Measurements from ENCODE around the gene TERT. TPM values are rescaled to one million over a fixed set of nuclear protein-coding genes. Genes with fewer than 3 reads are reported as not detected.
"Not testable (repeated sequence)": the region's sequence is repeated elsewhere in the genome, so short reads cannot be mapped to it uniquely, and the experiment has no call there.

The TERT gene
- total RNA-seq (2014; rRNA removed; shearing (Covaris generic)), result 4.0 and 5.0 TPM in 2 replicates

DNA sequence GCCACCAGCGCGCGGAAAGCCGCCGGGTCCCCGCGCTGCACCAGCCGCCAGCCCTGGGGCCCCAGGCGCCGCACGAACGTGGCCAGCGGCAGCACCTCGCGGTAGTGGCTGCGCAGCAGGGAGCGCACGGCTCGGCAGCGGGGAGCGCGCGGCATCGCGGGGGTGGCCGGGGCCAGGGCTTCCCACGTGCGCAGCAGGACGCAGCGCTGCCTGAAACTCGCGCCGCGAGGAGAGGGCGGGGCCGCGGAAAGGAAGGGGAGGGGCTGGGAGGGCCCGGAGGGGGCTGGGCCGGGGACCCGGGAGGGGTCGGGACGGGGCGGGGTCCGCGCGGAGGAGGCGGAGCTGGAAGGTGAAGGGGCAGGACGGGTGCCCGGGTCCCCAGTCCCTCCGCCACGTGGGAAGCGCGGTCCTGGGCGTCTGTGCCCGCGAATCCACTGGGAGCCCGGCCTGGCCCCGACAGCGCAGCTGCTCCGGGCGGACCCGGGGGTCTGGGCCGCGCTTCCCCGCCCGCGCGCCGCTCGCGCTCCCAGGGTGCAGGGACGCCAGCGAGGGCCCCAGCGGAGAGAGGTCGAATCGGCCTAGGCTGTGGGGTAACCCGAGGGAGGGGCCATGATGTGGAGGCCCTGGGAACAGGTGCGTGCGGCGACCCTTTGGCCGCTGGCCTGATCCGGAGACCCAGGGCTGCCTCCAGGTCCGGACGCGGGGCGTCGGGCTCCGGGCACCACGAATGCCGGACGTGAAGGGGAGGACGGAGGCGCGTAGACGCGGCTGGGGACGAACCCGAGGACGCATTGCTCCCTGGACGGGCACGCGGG, at the start of gene TERT:
Gene TERT (minus strand): TSS at position 234 of the 815 bp plus-strand sequence. CDS start 79 bp downstream, at position 155.
- Histone ChIP-seq H3K9me3 (replicated peaks) (peaks cover 18% of the 10 kb centered on the region), H3K4me1 (replicated peaks) (no peaks in the 10 kb centered on the region), H3K27me3 (replicated peaks) (peaks cover 69% of the 10 kb centered on the region), H3K27ac (no peak within 1 kb of the TSS), H3K4me3 (no peak within 1 kb of the TSS), H3K36me3 (peaks cover 21% of the 10 kb centered on the region)
- DNase-seq (ENCODE audit: low read depth in 1 of 2, low spot score in 2 of 2), result peak in 1 of 2 experiments; percentile 50

DNA sequence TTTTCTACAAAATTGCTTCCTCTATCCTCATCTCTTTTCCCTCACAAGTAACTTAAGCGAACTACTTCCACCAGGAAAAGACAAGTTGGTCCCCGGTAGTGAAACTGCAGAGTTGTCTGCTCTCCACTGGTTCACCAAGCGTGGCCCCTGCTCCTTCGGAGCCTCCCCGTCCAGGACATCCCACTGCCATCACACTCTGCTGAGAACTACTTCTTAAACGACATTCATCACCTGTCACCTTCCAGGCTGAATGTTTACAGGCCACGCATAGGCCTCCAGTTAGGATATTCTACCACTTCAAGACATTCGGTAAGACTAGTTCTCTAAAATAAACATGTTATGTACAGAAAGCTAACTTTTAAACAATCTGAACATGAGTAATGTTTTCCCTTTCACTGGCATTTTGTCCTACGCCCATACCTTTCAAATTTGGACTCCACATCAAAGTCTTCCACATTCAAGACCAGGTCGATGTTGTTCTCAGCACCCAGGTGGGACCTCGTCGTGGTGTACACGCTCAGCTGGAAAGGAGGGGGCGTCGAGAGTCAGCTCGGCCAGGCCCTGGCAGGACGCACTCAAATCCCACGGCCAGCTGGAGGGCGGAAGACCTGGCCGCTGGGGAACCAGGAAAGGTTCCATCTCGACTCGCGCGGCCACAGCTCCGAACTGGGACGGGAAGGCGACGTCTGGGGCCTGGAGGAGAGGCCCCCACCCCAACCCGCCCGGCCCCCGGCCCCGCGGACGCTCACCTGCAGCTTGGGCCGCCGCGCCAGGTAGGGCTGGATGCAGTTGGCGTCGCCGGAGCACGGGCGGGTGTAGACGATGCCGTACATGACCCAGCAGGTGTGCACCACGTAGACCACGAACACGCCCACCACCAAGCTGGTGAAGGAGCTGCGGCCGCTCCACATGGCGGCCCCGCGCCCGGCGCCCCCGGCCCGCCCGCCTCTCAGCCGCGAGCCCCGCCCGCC, 49.3 kb upstream of the TERT start:
- Histone ChIP-seq H3K4me1 (replicated peaks) (peaks cover 16% of the 10 kb centered on the region), H3K27me3 (replicated peaks) (no peaks in the 10 kb centered on the region), H3K36me3 (peaks cover 47% of the 10 kb centered on the region), H3K27ac (no peak overlapping the region; the same call in 1 of the 2 replicates), H3K9me3 (replicated peaks) (no peaks in the 10 kb centered on the region), H3K4me3 (peak overlapping the region; percentile 95)
- peak in 1 of 2 experiments; percentile 23 for DNase-seq (ENCODE audit: low read depth in 1 of 2, low spot score in 2 of 2)

DNA sequence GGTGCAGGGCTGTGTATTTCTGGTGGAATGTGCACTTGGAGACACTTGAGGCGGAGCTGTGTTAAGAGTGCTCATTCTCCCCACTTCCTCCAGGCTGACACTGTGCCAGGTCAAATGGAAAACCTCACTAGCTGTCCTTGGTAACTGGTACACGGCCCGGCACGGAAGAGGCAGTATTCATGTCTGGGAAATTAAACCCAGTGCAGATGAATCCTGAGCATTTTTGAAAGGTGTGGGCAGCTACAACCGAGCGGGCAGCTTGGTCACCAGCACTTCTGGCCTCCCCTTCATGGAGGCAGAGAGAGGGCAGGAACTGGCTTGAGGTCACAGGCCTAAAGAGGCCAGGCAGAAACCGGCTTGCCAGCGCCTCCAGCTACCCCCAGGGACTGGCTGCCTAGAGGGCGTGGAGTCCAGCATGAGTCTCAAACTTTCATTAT, 48.5 kb upstream of the TERT start:
- Histone ChIP-seq H3K4me3 (peak overlapping the region; percentile 95; the same call in 1 of the 2 replicates), H3K27me3 (replicated peaks) (no peaks in the 10 kb centered on the region), H3K4me1 (replicated peaks) (peaks cover 16% of the 10 kb centered on the region), H3K9me3 (replicated peaks) (no peaks in the 10 kb centered on the region), H3K36me3 (peaks cover 53% of the 10 kb centered on the region), H3K27ac (no peak overlapping the region)
- no peak for DNase-seq (ENCODE audit: low read depth in 1 of 2, low spot score in 2 of 2)

DNA sequence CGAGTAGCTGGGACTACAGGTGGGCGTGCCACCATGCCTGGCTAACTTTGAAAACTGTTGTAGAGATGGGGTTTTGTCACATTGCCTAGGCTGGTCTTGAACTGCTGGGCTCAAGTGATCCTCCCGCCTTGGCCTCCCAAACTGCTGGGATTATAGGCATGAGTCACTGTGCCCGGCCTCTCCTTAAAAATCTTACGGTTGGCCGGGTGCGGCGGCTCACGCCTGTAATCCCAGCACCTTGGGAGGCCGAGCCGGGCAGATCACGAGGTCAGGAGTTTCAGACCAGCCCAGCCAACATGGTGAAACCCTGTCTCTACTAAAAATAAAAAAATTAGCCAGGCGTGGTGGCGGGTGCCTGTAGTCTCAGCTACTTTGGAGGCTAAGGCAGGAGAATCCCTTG, 47.8 kb upstream of the TERT start:
- not testable (repeated sequence) for H3K27me3 ChIP-seq (replicated peaks); H3K9me3 ChIP-seq (replicated peaks); DNase-seq (ENCODE audit: low read depth in 1 of 2, low spot score in 2 of 2); H3K27ac ChIP-seq; H3K4me3 ChIP-seq
- Histone ChIP-seq H3K4me1 (replicated peaks) (peaks cover 16% of the 10 kb centered on the region), H3K36me3 (peaks cover 59% of the 10 kb centered on the region)

DNA sequence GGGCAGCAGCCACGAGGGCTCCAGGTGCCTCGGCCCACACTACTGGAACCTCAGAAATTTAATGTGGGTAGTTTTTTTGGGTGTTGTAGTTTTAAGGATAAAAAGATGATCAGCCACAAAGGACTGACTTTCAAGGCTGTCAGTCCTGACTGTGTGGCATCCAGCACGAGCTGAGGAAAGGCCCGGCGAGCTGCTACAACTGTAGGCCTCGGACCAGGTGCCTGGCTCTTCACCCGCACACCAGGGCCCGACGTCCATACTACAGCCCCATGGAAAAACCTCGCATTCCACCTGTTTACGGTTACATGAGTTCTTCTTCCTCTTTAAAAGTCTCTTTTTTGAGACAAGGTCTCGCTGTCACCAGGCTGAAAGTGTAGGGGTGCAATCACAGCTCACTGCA, 47.4 kb upstream of the TERT start:
- Histone ChIP-seq H3K36me3 (peaks cover 63% of the 10 kb centered on the region), H3K9me3 (replicated peaks) (no peaks in the 10 kb centered on the region), H3K27ac (no peak overlapping the region), H3K27me3 (replicated peaks) (no peaks in the 10 kb centered on the region), H3K4me1 (replicated peaks) (peaks cover 16% of the 10 kb centered on the region), H3K4me3 (no peak overlapping the region)
- DNase-seq (ENCODE audit: low read depth in 1 of 2, low spot score in 2 of 2), result no peak

DNA sequence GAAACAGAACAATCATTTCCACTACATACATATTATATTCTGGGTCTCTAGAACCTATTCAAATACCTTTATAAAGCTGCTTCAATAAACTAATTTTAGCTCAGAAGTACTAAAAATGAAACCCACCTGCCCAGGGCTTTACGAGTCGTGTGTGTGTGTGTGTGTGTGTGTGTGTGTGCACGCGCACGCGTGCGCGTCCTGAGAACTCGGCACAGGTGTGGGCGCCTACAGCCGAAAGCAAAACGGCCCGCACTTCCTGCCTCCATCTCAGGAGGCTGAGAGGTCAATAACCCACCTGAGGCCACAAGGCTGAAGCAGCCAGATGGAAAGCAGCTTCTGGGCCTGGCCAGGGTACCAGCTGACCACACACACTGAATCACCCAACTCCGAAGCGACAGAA, 47.0 kb upstream of the TERT start:
- DNase-seq (ENCODE audit: low read depth in 1 of 2, low spot score in 2 of 2), result no peak
- H3K4me3 ChIP-seq, result no peak overlapping the region
- no peaks in the 10 kb centered on the region for H3K9me3 ChIP-seq (replicated peaks)
- H3K4me1 ChIP-seq (replicated peaks), result peaks cover 16% of the 10 kb centered on the region
- H3K27ac ChIP-seq, result no peak overlapping the region
- H3K27me3 ChIP-seq (replicated peaks), result no peaks in the 10 kb centered on the region
- peaks cover 67% of the 10 kb centered on the region for H3K36me3 ChIP-seq

DNA sequence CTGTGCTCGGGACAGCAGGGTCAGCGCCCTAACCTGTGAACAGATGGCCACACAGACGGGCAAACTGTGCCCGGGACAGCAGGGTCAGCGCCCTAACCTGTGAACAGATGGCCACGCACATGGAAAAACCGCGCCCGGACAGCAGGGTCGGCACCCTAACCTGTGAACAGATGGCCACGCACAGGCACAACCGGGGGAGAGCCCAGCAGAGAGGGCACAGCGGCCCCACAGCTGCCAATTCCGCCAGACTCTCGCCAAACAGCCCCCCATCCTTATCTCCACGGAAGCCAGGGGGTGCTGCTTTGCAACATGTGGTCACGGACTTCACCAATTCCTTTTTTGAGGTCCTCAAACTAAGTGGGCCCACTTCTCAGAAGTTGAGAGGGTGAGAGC, 44.9 kb upstream of the TERT start:
- H3K36me3 ChIP-seq, result peaks cover 83% of the 10 kb centered on the region

DNA sequence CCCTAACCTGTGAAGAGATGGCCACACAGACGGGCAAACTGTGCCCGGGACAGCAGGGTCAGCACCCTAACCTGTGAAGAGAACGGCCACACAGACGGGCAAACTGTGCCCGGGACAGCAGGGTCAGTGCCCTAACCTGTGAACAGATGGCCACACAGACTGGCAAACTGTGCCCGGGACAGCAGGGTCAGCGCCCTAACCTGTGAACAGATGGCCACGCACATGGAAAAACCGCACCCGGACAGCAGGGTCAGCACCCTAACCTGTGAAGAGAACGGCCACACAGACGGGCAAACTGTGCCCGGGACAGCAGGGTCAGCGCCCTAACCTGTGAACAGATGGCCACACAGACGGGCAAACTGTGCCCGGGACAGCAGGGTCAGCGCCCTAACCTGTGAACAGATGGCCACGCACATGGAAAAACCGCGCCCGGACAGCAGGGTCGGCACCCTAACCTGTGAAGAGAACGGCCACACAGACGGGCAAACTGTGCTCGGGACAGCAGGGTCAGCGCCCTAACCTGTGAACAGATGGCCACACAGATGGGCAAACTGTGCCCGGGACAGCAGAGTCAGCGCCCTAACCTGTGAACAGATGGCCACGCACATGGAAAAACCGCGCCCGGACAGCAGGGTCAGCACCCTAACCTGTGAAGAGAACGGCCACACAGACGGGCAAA, 44.4 kb upstream of the TERT start:
- peaks cover 88% of the 10 kb centered on the region for H3K36me3 ChIP-seq
- H3K27me3 ChIP-seq (replicated peaks); H3K9me3 ChIP-seq (replicated peaks); DNase-seq (ENCODE audit: low read depth in 1 of 2, low spot score in 2 of 2); H3K4me1 ChIP-seq (replicated peaks); H3K27ac ChIP-seq; H3K4me3 ChIP-seq: not testable (repeated sequence)

More for the DNA sequence above, 44.9 kb upstream of the TERT start:
- H3K27ac ChIP-seq; H3K4me3 ChIP-seq; H3K9me3 ChIP-seq (replicated peaks); H3K4me1 ChIP-seq (replicated peaks); DNase-seq (ENCODE audit: low read depth in 1 of 2, low spot score in 2 of 2); H3K27me3 ChIP-seq (replicated peaks): not testable (repeated sequence)

DNA sequence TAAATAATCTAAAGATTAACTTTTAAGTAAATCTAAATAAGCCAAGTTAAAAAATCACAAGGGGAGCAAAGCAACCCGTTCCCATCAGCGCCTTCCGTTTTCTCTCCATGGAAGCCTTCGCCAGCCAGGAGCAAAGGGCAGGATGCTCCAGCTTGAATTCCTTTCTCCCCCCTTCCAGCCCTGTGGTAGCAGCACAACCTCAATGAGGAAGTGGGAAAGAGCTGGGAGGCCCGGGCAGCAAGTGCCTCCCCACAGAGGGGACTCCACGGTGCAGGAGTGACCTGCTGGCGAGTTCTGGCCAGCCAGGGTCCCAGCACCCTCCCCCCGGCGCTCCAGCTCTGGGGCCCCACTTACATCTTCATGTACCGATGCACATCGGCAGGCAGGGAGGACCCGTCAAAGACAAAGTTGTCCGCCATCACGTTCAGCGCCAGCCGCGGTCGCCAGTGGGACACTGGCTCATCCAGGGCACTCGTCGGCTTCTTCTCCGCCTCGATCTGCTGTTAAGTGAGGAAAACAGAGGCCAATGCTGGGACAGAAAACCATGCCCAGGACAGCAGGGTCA, 43.7 kb upstream of the TERT start:
- Histone ChIP-seq H3K36me3 (peaks cover 90% of the 10 kb centered on the region), H3K4me3 (no peak overlapping the region), H3K4me1 (replicated peaks) (peaks cover 2% of the 10 kb centered on the region), H3K27ac (no peak overlapping the region), H3K27me3 (replicated peaks) (no peaks in the 10 kb centered on the region), H3K9me3 (replicated peaks) (no peaks in the 10 kb centered on the region)
- DNase-seq (ENCODE audit: low read depth in 1 of 2, low spot score in 2 of 2), result no peak

DNA sequence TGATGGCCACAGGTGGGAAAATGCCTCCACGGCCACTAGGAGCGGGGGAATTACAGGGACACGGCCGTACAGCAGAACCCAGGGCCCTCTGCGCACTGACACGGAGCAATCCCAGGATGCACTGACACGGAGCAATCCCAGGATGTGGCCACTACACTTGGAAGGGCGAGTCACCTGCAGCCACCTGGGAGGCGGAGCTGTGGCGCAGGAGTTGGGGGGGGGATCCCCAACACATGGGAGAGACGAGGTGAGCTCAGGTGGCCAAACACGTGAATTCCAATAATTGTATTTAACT, 43.3 kb upstream of the TERT start:
- no peaks in the 10 kb centered on the region for H3K27me3 ChIP-seq (replicated peaks)
- no peak for DNase-seq (ENCODE audit: low read depth in 1 of 2, low spot score in 2 of 2)
- no peak overlapping the region for H3K4me3 ChIP-seq
- no peak overlapping the region for H3K27ac ChIP-seq
- no peaks in the 10 kb centered on the region for H3K4me1 ChIP-seq (replicated peaks)
- H3K36me3 ChIP-seq, result peaks cover 86% of the 10 kb centered on the region
- H3K9me3 ChIP-seq (replicated peaks), result no peaks in the 10 kb centered on the region

DNA sequence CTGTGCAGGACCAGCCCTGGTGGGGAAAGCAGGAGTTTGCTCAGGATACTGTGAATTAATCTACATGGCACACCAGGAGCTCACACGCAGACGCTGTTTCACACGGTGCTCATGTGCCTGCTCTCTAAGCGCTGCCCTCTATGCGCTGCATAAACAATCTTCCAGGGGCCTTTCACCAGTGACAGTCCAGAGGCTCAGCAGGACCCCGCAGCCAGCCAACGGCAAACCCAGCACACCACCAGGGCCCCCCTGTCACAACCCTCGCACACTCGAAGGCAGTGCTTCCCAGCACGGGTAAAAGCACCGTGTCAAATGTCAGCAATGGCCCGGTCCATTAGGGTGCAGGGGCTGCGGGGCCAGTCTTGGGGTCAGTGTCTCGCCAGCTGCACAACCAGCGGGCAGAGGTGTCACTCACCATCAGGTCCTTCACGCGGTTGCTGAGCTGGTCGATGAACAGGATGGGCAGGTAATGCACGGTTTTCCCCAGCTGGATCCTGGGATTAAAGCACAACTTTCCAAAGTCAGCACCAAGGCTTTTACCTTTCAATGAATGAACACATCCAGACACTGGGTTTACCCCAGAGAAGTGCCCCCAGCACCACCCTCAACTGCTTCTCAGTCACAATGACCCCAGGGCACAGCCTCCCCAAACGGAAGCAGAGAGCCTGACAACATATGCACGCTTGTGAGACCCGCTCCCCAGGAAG, 42.8 kb upstream of the TERT start:
- Histone ChIP-seq H3K36me3 (peaks cover 82% of the 10 kb centered on the region), H3K4me3 (no peak overlapping the region)

DNA sequence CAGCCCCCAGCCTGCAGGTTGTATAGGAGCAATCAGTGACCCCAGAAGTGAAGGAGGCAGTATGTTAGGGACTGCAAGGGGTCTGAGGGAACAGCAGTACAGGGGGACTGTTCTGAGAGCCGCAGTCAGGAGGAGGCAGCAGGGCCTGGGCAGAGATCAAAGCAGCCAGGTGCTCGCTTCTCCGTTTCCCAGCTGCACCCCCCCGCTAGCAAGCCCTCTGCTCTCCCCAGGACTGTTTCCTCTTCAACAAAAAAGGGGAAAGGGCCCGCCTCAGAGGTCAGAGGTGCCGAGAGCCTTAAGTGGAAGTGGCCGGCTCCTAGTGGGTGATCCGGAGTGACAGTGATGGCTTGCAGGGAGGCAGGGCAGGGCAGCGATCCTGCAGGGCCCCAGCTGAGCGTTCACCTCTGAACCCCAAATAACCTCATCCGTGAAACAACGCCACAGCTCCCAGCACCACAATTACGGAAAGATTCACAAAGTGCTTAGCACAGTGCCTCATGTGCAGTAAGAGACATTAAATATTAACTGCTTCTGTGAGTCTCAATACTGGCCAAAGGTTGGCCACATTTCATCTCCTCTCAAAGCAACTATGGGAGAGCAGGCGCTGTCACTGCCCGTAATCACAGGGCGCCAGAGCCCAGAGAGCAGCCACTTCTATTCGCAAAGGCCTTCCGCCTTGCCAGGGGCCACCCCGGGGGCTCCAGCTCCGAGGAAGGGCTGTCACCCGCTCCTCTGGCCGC, 42.1 kb upstream of the TERT start:
- H3K36me3 ChIP-seq, result peaks cover 82% of the 10 kb centered on the region
- no peak overlapping the region for H3K27ac ChIP-seq

More for the DNA sequence above, 42.8 kb upstream of the TERT start:
- DNase-seq (ENCODE audit: low read depth in 1 of 2, low spot score in 2 of 2), result no peak
- Histone ChIP-seq H3K4me1 (replicated peaks) (no peaks in the 10 kb centered on the region), H3K27ac (no peak overlapping the region), H3K9me3 (replicated peaks) (no peaks in the 10 kb centered on the region), H3K27me3 (replicated peaks) (no peaks in the 10 kb centered on the region)

More for the DNA sequence above, 42.1 kb upstream of the TERT start:
- no peak for DNase-seq (ENCODE audit: low read depth in 1 of 2, low spot score in 2 of 2)
- H3K27me3 ChIP-seq (replicated peaks), result no peaks in the 10 kb centered on the region
- H3K4me3 ChIP-seq, result no peak overlapping the region
- H3K4me1 ChIP-seq (replicated peaks), result no peaks in the 10 kb centered on the region
- H3K9me3 ChIP-seq (replicated peaks), result no peaks in the 10 kb centered on the region
